MM.1S (cell line): ENCODE data around the gene DHFR2.
"Not testable (repeated sequence)": the region's sequence is repeated elsewhere in the genome, so short reads cannot be mapped to it uniquely, and the experiment has no call there.

Experiments
- DNase-seq: peaks from one replicate; pipeline ENCODE4 v3.0.0-alpha.2; 2015
- H2AFZ ChIP-seq: fragments of 300-600 bp; sonication (generic); 2 replicates; pipeline ENCODE4 v1.6.0; 2016; ENCODE audit warnings: antibody characterized with exemption, low read length
- H3F3A ChIP-seq: fragments of 300-600 bp; sonication (generic); 2 replicates; pipeline ENCODE4 v1.6.1; 2016; ENCODE audit warnings: mild to moderate bottlenecking, antibody characterized with exemption, low read length, moderate library complexity, mixed read lengths; ENCODE audit not compliant: insufficient read depth
- H3K27ac ChIP-seq: fragments of 300-600 bp; sonication (generic); 2 replicates; pipeline ENCODE4 v1.5.1; 2016; ENCODE audit warnings: mild to moderate bottlenecking, low read length
- H3K27me3 ChIP-seq: fragments of 300-600 bp; sonication (generic); replicated peaks from 2 replicates; pipeline ENCODE4 v1.6.0; 2016; ENCODE audit warnings: low read length; ENCODE audit not compliant: insufficient read depth
- H3K36me3 ChIP-seq: fragments of 300-600 bp; sonication (generic); replicated peaks from 2 replicates; pipeline ENCODE4 v1.6.1; 2016; ENCODE audit warnings: mild to moderate bottlenecking, low read length, mixed read lengths; ENCODE audit not compliant: insufficient read depth
- H3K4me1 ChIP-seq: fragments of 300-600 bp; sonication (generic); 2 replicates; pipeline ENCODE4 v1.6.1; 2016; ENCODE audit warnings: low read length, mixed read lengths
- H3K4me2 ChIP-seq: fragments of 300-600 bp; sonication (generic); 2 replicates; pipeline ENCODE4 v1.6.0; 2016; ENCODE audit warnings: low read depth, low read length
- H3K4me3 ChIP-seq: fragments of 300-600 bp; sonication (generic); 2 replicates; pipeline ENCODE4 v1.5.1; 2016; ENCODE audit warnings: low read length, mixed read lengths
- H3K79me2 ChIP-seq: fragments of 300-600 bp; sonication (generic); 2 replicates; pipeline ENCODE4 v1.6.1; 2016; ENCODE audit warnings: mixed run types, low read length, mixed read lengths
- H3K9ac ChIP-seq: fragments of 300-600 bp; sonication (generic); 2 replicates; pipeline ENCODE4 v1.6.1; 2016; ENCODE audit warnings: low read length, mixed read lengths
- H3K9me2 ChIP-seq: fragments of 300-600 bp; sonication (generic); replicated peaks from 2 replicates; pipeline ENCODE4 v1.6.1; 2016; ENCODE audit warnings: mild to moderate bottlenecking, low read length, mixed read lengths; ENCODE audit not compliant: insufficient read depth
- H3K9me3 ChIP-seq: fragments of 300-600 bp; sonication (generic); replicated peaks from 2 replicates; pipeline ENCODE4 v1.6.1; 2016; ENCODE audit warnings: mild to moderate bottlenecking, low read length, mixed read lengths; ENCODE audit not compliant: insufficient read depth
- H4K20me1 ChIP-seq: fragments of 300-600 bp; sonication (generic); 2 replicates; pipeline ENCODE4 v1.6.1; 2016; ENCODE audit warnings: mild to moderate bottlenecking, low read length, moderate library complexity, mixed read lengths; ENCODE audit not compliant: insufficient read depth
- CTCF ChIP-seq: fragments of 300-600 bp; sonication (generic); IDR thresholded peaks from 2 replicates; pipeline ENCODE4 v1.5.1; 2016; ENCODE audit warnings: antibody characterized with exemption, low read length, mixed read lengths
- EZH2 ChIP-seq: fragments of 300-600 bp; sonication (generic); optimal IDR thresholded peaks from 2 replicates; pipeline ENCODE3; 2017; ENCODE audit warnings: low read depth, mild to moderate bottlenecking, antibody characterized with exemption, low read length, mixed read lengths
- EZH2phosphoT487 ChIP-seq: fragments of 300-600 bp; sonication (generic); IDR thresholded peaks from 2 replicates; pipeline ENCODE4 v1.6.1; 2018; ENCODE audit warnings: antibody characterized with exemption, low read length

The DHFR2 gene

DNA sequence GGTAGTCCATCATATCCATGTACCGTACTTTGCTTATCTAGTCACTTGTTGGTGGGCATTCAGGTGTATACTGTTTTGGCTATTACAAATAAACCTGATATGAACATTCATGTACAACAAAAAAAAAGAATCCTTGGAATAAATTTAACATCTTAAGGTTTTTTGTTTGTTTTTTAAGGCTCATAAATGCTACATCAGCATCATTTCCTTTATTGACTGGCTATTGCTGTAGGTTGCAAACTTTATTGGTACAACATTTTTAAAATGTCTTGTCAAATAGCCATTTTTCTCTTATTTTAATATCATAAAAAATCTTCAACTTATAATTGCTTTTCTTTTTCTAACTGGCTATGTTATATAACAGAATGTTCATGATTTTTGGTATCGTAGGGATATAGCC, 16.2 kb downstream of the DHFR2 start:
- DNase-seq = no peak
- Histone ChIP-seq H3K36me3 (no peaks in the 10 kb centered on the region), H3K4me1 (no peaks in the 10 kb centered on the region), H3K4me3 (no peak overlapping the region), H3K9ac (no peak overlapping the region), H3K4me2 (no peak overlapping the region), H3K9me2 (no peaks in the 10 kb centered on the region), H3K27me3 (no peaks in the 10 kb centered on the region), H3K27ac (no peak overlapping the region), H3K9me3 (no peaks in the 10 kb centered on the region), H3K79me2 (no peaks in the 10 kb centered on the region), H3F3A (no peaks in the 10 kb centered on the region), H4K20me1 (no peaks in the 10 kb centered on the region), H2AFZ (no peak overlapping the region)
- TF ChIP-seq EZH2 (no peak), EZH2phosphoT487 (no peak), CTCF (no peak)

DNA sequence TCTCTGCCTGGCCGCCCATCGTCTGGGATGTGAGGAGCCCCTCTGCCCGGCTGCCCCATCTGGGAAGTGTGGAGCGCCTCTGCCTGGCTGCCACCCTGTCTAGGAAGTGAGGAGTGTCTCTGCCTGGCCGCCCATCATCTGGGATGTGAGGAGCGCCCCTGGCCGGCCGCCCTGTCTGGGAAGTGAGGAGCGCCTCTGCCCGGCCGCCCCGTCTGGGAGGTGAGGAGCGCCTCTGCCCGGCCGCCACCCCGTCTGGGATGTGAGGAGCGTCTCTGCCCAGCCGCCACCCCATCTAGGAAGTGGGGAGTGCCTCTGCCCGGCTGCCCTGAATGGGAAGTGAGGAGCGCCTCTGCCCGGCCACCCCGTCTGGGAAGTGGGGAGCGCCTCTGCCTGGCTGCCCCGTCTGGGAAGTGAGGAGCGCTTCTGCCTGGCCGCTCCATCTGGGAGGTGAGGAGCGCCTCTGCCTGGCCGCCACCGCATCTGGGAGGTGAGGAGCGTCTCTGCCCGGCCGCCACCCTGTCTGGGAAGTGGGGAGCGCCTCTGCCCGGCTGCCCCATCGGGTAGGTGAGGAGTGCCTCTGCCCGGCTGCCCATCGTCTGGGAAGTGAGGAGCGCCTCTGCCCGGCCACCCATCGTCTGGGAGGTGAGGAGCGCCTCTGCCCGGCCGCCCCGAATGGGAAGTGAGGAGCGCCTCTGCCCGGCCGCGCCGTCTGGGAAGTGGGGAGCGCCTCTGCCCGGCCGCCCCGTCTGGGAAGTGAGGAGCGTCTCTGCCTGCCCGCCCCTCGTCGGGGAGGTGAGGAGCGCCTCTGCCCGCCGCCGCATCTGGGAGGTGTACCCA, 18.4 kb downstream of the DHFR2 start:
- H3K79me2 ChIP-seq, H2AFZ ChIP-seq, H3K4me1 ChIP-seq, H3K9ac ChIP-seq, DNase-seq, H3K4me2 ChIP-seq, H3K27me3 ChIP-seq, H3K36me3 ChIP-seq, H3K27ac ChIP-seq, H4K20me1 ChIP-seq, H3K4me3 ChIP-seq, H3K9me2 ChIP-seq, H3K9me3 ChIP-seq, H3F3A ChIP-seq: not testable (repeated sequence)

- H3F3A ChIP-seq = no peaks in the 10 kb centered on the region
- H3K4me2 ChIP-seq = no peak overlapping the region
- no peak overlapping the region for H3K27ac ChIP-seq
- no peak overlapping the region for H3K4me3 ChIP-seq
- TF ChIP-seq EZH2phosphoT487 (no peak), CTCF (no peak), EZH2 (no peak)
- H3K9ac ChIP-seq = no peak overlapping the region
- no peaks in the 10 kb centered on the region for H3K4me1 ChIP-seq
- no peak for DNase-seq
- H3K27me3 ChIP-seq = no peaks in the 10 kb centered on the region
- no peaks in the 10 kb centered on the region for H3K9me2 ChIP-seq
- no peaks in the 10 kb centered on the region for H3K79me2 ChIP-seq
- no peaks in the 10 kb centered on the region for H4K20me1 ChIP-seq
- no peaks in the 10 kb centered on the region for H3K9me3 ChIP-seq
- no peaks in the 10 kb centered on the region for H3K36me3 ChIP-seq
- no peak overlapping the region for H2AFZ ChIP-seq
Observed at GRCh38 chr3:94043285-94043684, 19.4 kb downstream of the DHFR2 start.

GRCh38 chr3:94036909-94037507, 25.7 kb downstream of the DHFR2 start:
- H3K79me2 ChIP-seq = no peaks in the 10 kb centered on the region
- H3K9me3 ChIP-seq = no peaks in the 10 kb centered on the region
- H4K20me1 ChIP-seq = no peaks in the 10 kb centered on the region
- no peak overlapping the region for H3K9ac ChIP-seq
- no peak overlapping the region for H3K27ac ChIP-seq
- no peaks in the 10 kb centered on the region for H3K9me2 ChIP-seq
- H3K27me3 ChIP-seq = no peaks in the 10 kb centered on the region
- TF ChIP-seq CTCF = peak; percentile 37
- TF ChIP-seq EZH2phosphoT487 = no peak
- TF ChIP-seq EZH2 = no peak
- no peak overlapping the region for H3K4me2 ChIP-seq
- no peak overlapping the region for H3K4me3 ChIP-seq
- H3K36me3 ChIP-seq = no peaks in the 10 kb centered on the region
- no peaks in the 10 kb centered on the region for H3K4me1 ChIP-seq
- H3F3A ChIP-seq = no peaks in the 10 kb centered on the region
- H2AFZ ChIP-seq = no peak overlapping the region
- peak; percentile 20 for DNase-seq
